Forelimb muscle (tissue), 1 donor: Measurements from ENCODE around the gene CFAP44. TPM values are rescaled to one million over a fixed set of nuclear protein-coding genes. Genes with fewer than 3 reads are reported as not detected.
"Not testable (repeated sequence)": the region's sequence is repeated elsewhere in the genome, so short reads cannot be mapped to it uniquely, and the experiment has no call there.

Source experiments
- DNase-seq: peaks from one replicate; pipeline ENCODE4 v3.0.0-alpha.2; 2013; ENCODE audit warnings: low read depth
- polyA plus RNA-seq: library from polyadenylated mRNA; unstranded; fragments of 120-200 nt; gene quantifications from one replicate; pipeline ENCODE4 v1.2.1, GENCODE V29; 2013; ENCODE audit not compliant: insufficient read length

CFAP44 gene
- polyA plus RNA-seq, result 8.3 TPM

GRCh38 chr3:113441051-113441770 is at the start of gene CFAP44:
TSS of gene CFAP44 (minus strand) at chr3:113441493. CDS start at chr3:113433664, 7,829 bp downstream.
- DNase-seq, result peak; percentile 41

GRCh38 chr3:113485161-113485609 is 43.9 kb upstream of the CFAP44 start:
- DNase-seq, result no peak

- DNase-seq, result no peak
Measured at GRCh38 chr3:113468539-113468938, 27.2 kb upstream of the CFAP44 start.

- no peak for DNase-seq
Measured at GRCh38 chr3:113461488-113461887, 20.2 kb upstream of the CFAP44 start.

GRCh38 chr3:113458554-113458953 is 17.3 kb upstream of the CFAP44 start:
- DNase-seq, result not testable (repeated sequence)

GRCh38 chr3:113455446-113455845 is 14.2 kb upstream of the CFAP44 start:
- DNase-seq, result no peak

GRCh38 chr3:113454630-113455029 is 13.3 kb upstream of the CFAP44 start:
- no peak for DNase-seq

GRCh38 chr3:113454057-113454456 is 12.8 kb upstream of the CFAP44 start:
- DNase-seq, result no peak

GRCh38 chr3:113450911-113451310 is 9.6 kb upstream of the CFAP44 start:
- no peak for DNase-seq

GRCh38 chr3:113439606-113440005 is 1.7 kb downstream of the CFAP44 start:
- no peak for DNase-seq

- no peak for DNase-seq
Measured at GRCh38 chr3:113438224-113438623, 3.1 kb downstream of the CFAP44 start.

GRCh38 chr3:113437411-113437810 is 3.9 kb downstream of the CFAP44 start:
- DNase-seq, result no peak

GRCh38 chr3:113436809-113437208 is 4.5 kb downstream of the CFAP44 start:
- DNase-seq, result no peak

- no peak for DNase-seq
Measured at GRCh38 chr3:113431811-113432210, 9.5 kb downstream of the CFAP44 start.

- DNase-seq, result no peak
Measured at GRCh38 chr3:113428581-113428980, 12.7 kb downstream of the CFAP44 start.

GRCh38 chr3:113423699-113424098 is 17.6 kb downstream of the CFAP44 start:
- DNase-seq, result no peak

- DNase-seq, result no peak
Measured at GRCh38 chr3:113421082-113421481, 20.2 kb downstream of the CFAP44 start.

- DNase-seq, result no peak
Measured at GRCh38 chr3:113409676-113410075, 31.6 kb downstream of the CFAP44 start.

GRCh38 chr3:113405180-113405579 is 36.1 kb downstream of the CFAP44 start:
- no peak for DNase-seq

- DNase-seq, result no peak
Measured at GRCh38 chr3:113404637-113405036, 36.7 kb downstream of the CFAP44 start.
